HG03060 (cell line): ENCODE data around the gene JMJD1C.
"Not testable (repeated sequence)": the region's sequence is repeated elsewhere in the genome, so short reads cannot be mapped to it uniquely, and the experiment has no call there.

Experiments used
- ATAC-seq: cut with Tn5 transposase; IDR thresholded peaks from one replicate; pipeline ENCODE4 v1.9.1; 2021; ENCODE audit warnings: low read depth, moderate number of reproducible peaks; ENCODE audit not compliant: unreplicated experiment

The JMJD1C gene

DNA sequence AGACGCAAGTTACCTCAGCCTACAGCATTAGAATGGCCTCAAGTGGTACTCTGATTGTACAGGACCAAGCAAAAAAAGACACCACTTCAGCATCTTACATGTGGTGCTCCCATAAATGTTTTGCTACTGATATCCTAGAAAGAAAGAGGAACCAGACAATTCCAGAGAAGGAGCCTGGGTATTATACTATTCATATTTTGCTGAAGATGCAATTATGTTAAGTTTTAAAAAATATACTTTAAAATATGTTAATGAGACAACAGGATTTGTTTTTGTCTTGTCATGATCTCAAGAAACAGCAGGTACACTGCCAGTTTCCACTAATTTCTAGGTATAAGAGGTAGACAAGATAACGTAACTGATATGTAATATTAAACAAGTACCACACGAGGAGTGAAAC is 92.6 kb downstream of the JMJD1C start:
- ATAC-seq, result no peak

DNA sequence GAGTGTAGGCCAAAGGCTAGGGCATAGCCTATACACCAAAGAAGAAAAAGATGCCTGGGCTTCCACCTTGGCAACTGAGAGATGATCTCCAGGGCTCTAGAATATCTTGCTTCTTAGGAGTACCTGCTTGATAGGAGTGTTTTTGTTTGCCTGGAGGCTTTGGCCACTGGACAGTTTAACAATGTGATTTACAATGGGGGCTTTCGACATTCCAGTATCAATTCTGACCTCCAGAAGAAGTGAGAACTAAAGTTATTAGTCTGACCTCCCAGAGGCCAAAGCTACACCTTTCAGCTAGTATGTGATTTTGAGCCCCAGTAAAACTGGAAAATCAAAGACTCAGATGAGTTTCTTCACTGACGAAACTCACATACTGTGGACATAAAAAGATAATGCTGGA is 96.1 kb downstream of the JMJD1C start:
- no peak for ATAC-seq

DNA sequence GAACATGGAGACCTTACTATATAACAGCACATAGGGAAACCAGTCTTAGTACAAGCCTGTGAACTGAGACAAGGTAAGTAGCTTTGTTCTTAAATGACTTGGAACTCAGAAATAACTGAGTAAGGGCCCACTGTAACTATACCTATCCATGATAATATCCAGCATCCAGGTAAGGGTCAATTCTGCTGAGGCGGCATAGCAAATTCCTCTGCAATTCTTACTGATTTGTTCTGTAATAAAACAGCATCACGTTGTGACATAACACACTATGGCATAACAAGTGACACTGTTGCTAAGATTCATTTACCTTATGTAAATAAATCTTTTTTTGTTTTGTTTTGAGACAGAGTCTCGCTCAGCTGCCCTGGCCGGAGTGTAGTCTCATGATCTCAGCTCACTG is 97.4 kb downstream of the JMJD1C start:
- no peak for ATAC-seq

DNA sequence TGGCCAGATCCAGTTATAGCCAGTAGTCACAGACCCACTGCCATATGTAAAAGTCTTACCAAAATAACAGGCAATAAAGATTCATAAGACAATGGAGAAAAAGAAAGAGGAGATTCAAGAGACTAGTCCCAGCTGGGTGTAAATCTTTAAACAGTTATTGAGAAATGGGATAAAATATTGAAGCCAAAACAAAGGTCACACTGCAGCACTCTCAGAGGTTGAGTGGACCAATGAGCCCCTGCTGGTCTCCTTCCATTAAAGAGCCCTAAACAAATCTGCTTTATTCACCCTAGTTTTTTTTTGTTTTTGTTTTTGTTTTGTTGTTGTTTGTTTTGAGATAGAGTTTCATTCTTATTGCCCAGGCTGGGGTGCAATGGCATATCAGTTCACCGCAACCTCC is 98.8 kb downstream of the JMJD1C start:
- no peak for ATAC-seq

DNA sequence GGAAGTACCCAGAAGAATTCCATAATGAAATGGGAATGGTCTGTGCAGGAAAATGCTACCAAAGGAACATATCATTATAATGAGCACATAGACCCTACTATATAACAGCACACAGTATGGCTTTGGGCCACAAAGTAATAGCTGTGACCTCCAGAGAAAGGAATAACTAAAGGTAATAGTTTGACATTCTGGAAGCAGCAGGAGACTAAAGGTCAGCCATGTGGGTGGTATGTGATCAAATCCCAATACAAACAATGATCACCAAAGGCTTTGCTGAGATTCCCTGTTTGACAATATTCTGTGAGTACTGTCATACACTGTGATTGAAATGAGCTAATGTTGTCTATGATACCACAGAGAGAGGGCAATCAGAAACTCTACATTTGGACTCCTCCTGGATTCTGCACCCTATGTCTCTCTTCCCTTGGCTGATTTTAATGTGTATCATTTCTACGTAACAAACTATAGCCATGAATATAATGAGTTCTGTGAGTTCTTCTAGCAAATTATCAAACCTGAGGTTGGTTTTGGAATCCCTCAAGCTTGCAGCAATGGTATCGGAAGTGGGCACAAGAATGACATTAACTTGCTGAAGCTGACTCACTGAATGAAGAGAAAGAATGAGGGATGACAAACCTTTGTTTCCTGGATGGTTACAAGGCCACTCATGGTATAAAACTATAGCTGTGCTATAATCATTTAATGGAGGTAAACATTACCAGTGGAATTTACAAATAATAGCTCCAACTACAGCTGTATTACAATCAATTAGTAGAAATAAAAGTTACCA is 99.6 kb downstream of the JMJD1C start:
- no peak for ATAC-seq

DNA sequence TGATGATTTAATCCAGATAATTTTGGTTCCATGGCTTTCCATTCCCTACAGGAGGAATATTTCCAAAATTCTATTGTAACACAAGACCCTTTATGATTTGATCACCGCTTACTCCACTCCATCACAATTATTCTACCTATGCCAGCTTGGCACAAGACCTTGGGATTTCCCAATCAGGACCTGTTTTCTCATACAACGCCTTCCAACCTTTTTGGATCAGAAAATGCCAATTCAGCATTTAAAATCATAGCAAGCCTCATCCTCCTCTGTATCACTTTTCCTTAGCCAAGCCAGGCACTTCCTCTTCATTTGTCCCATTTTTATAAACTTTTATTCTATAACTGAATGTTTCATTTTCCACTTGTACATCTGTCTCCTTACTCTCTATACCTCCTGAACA is 100.9 kb downstream of the JMJD1C start:
- no peak for ATAC-seq

DNA sequence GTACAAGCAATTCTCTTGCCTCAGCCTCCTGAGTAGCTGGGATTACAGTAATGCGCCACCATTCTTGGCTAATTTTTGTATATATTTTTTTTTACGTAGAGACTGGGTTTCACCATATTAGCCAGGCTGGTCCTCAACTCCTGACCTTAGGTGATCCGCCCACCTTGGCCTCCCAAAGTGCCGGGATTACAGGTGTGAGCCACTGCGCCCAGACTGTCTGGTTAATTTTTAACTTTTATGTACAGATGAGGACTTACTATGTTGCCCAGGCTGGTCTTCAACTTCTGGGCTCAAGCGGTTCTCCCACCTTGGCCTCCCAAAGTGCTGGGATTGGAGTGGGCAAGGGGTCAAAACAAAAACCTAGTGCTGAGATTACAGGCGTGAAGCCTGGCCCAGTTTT is 101.8 kb downstream of the JMJD1C start:
- no peak for ATAC-seq

DNA sequence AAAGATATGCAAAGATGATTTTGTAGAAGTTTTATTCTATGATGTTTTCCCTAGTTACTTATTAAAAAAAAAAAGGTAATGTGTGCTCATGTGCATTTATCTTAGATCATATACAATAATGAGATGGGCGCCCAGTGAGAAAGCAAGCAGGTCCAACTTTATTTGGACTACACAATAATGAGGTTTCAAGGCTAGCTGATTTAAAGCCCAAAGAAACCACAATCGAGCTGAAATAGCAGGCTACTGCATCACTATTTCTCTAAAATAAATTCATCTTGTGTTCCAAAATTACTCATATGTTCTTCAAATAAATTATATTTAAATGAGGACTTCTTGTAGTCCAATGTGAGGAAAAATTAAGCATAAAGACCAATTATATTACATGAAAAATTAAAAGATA is 110.1 kb downstream of the JMJD1C start:
- no peak for ATAC-seq

DNA sequence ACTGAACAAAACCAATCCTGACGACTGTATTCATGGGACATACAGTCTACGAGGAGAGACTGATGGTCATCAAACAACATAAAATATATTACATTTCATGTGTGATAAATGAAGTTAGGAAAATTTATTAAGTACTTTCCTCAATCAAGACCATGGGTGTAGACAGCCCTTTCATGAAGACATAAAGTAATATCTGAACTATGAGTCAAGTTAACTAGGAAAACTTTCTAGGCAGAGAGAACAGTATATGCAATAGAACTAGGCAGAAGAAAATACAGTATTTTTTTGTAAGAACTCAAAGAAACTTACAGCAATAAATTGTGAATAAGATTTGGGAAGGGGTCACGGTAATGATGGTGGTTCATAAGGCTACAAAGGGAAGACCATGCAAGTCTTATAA is 112.8 kb downstream of the JMJD1C start:
- no peak for ATAC-seq

DNA sequence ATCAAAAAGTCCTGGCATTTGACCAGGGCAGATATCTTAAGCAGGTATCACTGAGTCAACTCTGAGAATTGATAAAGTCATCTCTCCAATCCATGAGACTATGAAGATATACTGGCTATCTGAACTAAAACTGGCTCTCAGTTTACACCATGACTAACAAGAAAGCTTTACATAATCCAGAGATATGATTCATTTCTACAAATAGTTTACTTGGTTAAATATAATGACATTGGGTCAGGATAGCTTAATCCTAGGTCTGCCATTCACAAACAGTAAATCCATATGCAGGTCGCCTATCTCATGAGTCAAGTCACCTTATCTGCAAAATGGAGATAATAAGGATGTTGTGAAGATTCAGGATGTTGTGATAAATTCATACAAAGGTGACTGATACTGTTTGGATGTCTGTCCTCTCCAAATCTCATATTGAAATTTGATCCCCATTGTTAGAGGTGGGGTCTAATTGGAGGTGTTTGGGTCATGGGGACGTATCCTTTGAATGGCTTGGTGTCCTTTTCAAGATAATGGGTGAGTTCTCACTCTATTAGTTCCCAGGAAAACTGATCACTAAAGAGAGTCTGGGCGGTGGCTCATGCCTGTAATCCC is 117.4 kb downstream of the JMJD1C start:
- ATAC-seq, result no peak

DNA sequence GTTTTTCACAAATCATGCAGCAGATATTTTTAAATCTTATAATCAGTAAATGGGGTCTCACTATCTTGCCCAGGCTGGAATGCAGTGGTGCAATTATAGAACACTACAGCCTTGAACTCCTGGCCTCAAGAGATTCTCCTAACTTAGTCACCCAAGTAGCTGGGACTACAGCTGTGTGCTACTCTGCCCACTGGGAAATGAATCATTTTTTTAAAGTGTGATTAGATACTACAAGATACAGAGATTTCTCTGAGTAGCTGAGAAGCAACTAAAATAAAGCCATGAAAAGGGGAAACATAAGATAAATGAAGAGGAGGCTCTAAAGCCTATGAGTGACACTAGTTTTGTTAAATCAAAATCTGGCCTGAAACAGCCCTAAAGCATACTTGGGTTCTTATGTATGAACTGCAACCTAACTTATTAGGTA is 119.7 kb downstream of the JMJD1C start:
- ATAC-seq, result no peak

DNA sequence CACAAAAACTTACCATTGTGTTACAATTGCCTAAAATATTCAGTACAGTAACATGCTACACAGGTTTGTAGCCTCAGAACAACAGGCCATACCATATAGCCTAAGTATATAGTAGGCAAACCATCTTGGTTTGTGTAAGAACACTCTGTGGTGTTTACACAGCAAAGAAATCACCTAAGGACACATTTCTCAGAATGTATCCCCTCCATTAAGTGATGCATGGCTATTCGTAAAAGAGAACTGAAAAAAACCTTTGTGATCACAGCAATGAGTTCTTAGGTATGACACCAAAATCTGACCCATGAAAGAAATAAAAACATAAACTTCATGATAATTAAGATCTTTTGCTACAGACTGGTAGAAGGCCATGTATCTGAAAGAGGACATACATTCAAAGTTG is 121.5 kb downstream of the JMJD1C start:
- no peak for ATAC-seq

DNA sequence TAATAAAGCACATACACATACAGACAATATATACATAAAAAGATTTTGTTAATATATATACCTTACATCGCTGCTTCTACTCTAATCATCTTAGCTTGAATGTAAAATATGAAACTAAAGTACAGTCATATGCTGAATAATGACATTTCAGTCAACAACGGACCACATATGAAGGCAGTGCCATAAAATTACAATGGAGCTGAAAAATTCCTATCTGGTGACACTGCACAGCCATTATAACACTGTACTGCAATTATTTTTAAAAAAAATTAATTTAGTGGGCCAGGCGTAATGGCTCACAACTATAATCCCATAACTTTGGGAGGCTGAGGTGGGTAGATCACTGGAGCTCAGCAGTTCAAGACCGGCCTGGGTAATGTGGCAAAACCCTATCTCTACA is 122.3 kb downstream of the JMJD1C start:
- no peak for ATAC-seq

DNA sequence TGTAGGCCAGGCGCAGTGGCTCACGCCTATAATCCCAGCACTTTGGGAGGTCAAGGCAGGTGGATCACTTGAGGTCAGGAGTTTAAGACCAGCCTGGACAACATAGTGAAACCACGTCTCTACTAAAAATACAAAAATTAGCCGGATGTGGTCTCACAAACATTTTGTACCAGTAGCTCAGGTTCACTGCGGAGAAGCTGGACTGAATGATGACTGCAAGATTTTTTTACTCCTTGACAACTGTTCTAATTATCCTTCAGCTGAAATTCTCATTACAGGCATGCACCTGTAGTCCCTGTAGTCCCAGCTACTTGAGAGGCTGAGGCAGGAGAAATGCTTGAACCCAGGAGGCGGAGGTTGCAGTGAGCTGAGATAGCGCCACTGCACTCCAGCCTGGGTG is 126.1 kb downstream of the JMJD1C start:
- ATAC-seq, result not testable (repeated sequence)

DNA sequence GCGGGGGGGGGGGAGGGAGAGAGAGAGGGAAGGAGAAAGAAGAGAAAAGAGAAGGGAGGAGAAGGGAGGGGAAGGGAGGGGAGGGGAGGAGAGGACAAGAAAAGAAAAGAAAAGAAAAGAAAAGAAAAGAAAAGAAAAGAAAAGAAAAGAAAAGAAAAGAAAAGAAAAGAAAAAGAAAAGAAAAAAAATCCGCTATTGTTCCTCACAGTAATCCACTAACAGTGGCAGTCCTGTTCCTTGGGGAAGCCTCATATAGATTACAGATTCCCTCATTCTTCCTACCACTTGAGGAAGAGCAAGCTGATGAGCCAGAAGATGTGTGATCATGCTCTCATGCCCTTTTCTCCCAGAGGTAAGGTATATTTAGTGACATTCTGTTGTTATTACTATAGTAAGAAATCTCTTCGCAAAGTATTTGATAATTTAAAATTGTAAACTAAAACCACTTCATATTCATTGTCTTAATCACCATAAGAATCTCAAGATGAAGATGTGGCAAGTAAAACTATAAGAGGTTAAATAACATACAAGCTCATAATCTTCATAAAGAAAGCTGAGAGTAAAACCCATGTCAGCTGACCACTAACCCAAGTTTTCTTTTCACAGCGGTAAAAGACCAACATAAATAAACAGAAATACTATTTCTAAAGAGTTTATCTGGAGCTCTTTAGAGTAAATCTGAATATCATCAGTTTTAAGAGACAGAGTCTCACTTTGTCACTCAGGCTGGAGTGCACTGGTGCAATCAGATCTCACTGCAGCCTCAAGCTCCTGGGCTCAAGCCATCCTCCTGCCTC is 128.1 kb downstream of the JMJD1C start:
- ATAC-seq, result no peak

DNA sequence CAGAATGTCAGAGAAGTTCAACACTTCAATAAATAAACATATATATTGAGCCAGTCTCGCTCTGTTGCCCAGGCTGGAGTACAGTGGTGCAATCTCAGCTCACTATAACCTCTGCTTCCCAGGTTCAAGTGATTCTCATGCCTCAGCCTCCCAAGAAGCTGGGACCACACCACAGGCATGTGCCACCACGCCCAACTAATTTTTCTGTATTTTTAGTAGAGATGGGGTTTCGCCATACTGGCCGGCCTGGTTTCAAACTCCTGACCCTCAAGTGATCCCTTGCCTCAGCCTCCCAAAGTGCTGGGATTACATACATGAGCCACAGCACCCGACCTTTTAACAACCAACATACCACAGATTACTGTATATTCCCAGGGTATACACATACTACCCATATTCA is 134.2 kb downstream of the JMJD1C start:
- ATAC-seq, result no peak

DNA sequence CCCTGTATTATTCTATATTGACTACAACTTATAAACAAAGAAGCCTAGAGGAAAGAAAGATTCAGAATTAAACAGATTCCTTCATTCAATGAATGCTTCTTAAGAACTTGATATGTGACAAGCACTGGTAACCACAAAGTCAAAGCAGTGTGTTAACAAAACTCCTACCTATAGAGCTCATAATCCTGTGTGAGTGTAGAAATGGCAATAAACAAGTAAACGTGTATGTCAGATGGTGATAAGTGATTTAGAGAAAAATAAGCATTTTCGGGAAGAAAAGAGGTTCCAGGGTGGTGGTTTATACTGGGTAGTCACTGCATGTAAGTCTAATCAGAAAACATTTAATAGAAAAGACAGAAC is 141.3 kb downstream of the JMJD1C start:
- ATAC-seq, result no peak

DNA sequence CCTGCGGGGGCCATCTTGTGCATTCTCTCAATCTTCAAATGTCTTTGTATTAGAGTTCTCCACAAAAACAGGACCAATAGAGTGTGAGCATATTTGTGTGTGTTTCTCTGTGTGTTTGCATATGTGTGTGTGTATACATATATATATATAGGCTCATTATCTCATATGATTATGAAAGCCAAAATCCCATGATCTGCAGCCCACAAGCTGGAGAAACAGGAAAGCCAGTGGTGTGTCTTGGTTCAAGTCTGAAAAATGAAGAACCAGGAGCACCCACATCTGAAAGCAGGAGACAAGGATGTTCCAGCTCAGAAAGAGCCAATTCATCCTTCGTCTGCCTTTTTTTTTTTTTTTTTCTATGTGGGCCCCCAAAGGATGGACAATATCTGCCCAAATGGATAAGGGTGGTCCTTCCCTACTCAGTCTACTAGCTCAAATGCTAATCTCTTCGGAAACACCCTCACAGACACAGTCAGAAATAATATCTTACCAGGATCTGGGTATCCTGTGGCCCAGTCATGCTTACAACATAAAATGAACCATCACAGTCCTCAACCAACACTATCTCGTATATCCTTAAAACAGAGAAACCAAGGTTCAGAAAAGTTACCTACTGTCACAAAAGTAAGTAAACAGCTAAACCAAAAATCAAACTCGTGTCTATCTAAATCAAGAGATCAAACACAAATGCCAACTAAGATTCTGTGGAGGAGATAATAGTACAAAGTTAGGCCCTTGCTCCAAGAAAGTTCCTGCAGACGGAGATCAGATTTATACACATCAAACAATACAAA is 141.9 kb downstream of the JMJD1C start:
- ATAC-seq, result no peak

DNA sequence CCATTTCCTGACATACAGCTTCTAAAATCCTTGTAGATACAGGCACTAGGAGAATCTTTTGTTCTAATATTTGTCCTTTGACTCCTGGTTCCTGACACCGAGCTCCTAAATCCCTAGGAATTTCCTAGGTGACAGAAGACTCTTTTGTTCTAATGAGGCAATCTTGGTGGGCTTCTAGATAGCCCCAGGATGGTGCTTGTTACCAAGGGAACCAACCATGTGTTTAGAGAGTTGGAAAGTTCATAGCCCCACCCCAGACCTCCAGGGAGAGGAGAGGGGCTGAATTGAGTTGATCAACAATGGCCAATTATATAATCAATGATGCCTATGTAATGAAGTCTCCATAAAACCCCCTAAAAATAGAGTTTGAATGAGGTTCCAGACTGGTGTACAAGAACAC is 145.1 kb downstream of the JMJD1C start:
- ATAC-seq, result no peak

DNA sequence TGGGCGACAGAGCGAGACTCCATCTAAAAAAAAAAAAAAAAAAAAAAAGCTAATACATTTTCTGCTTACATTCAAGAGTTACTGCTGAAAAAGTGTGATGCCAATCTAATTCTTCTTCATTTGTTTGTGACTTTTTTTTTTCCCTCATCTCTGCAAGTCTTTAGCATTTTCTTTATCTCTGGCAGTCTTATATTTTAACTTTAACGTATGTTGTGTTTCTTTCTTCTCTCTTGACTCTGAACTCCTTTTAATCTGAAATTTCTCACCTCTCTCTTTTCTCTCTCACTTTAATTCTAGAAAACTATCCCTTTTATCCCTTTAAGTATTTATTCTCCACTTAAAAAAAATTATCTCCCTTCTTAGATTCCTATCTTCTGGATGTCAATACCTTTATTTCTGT is 146.5 kb downstream of the JMJD1C start:
- ATAC-seq, result no peak

DNA sequence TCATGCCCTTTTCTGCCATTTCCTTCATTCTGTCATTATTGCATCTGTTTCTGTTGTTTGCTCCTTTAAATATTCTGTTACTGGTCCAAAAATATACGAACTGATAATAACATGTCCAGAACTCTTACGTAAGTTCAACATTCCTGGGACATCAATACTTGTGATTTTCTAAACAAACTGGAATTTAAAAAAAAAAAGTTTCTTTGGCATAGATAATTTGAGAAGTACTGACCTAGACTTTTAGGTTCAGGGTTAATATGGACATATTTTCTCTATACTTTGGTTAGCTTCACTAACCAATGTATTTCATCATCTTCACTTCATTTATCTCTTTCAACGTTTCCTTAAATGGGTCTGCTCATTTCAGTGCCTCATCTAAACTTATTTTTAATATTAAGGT is 147.3 kb downstream of the JMJD1C start:
- ATAC-seq, result no peak
